Type B pancreatic cell (in vitro differentiated cells): Measurements from ENCODE around the gene PPARGC1A. TPM values are rescaled to one million over a fixed set of nuclear protein-coding genes. Genes with fewer than 3 reads are reported as not detected.

Experiments used
- DNase-seq: peaks from one replicate; pipeline ENCODE4 v3.0.0; 2021; ENCODE audit warnings: mixed read lengths; ENCODE audit not compliant: unreplicated experiment; ENCODE audit errors: extremely low spot score
- H3K27ac Mint-ChIP-seq: 2 replicates; pipeline ENCODE4 v1.8.0; 2021; ENCODE audit warnings: mild to moderate bottlenecking, mixed read lengths
- H3K27me3 Mint-ChIP-seq: 2 replicates; pipeline ENCODE4 v1.8.0; 2021; ENCODE audit warnings: mixed read lengths
- H3K36me3 Mint-ChIP-seq: 2 replicates; pipeline ENCODE4 v1.8.0; 2021; ENCODE audit warnings: mixed read lengths
- H3K4me1 Mint-ChIP-seq: one replicate; pipeline ENCODE4 v1.8.0; 2021; ENCODE audit warnings: mixed read lengths; ENCODE audit not compliant: unreplicated experiment
- H3K4me3 Mint-ChIP-seq: 2 replicates; pipeline ENCODE4 v1.8.0; 2021; ENCODE audit warnings: mild to moderate bottlenecking, mixed read lengths
- H3K9me3 Mint-ChIP-seq: 2 replicates; pipeline ENCODE4 v1.8.0; 2021; ENCODE audit warnings: mixed read lengths
- CTCF ChIP-seq: fragments of 200-600 bp; sonication (generic); conservative IDR thresholded peaks from 2 replicates; pipeline ENCODE4 v1.5.0; 2021; ENCODE audit warnings: antibody characterized with exemption, mild to moderate bottlenecking
- total RNA-seq: library from RNA; stranded (reverse); gene quantifications from 2 replicates; pipeline ENCODE4 v1.2.1, GENCODE V29; 2021; ENCODE audit warnings: low replicate concordance

The PPARGC1A gene
- total RNA-seq, 1 donor from 2014 or later: 39.4 TPM

DNA sequence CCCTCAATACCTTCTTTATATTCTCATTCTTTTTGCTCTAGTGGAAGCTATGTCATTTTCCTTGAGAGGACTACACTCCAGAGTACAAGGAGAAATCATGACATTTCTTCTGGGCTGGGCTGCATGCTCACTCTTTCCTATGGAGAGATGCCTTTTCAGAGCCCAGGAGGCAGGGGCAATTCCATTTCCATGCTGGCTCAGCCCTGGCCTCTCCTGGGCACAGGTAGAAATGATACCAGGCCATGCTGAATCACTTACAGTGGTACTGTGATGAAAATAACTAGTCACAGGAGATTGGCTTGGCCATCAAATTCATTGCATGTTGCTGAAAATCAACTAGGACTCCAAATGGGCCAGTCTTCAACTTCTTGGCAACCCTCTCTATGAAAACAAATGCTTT is 34.0 kb upstream of the PPARGC1A start:
- Mint-ChIP-seq H3K4me3 (no peak overlapping the region), H3K27ac (no peak overlapping the region), H3K27me3 (peaks cover 7% of the 10 kb centered on the region), H3K9me3 (peaks cover 8% of the 10 kb centered on the region), H3K36me3 (no peaks in the 10 kb centered on the region), H3K4me1 (peaks cover 22% of the 10 kb centered on the region)
- DNase-seq: no peak
- no peak for TF ChIP-seq CTCF

DNA sequence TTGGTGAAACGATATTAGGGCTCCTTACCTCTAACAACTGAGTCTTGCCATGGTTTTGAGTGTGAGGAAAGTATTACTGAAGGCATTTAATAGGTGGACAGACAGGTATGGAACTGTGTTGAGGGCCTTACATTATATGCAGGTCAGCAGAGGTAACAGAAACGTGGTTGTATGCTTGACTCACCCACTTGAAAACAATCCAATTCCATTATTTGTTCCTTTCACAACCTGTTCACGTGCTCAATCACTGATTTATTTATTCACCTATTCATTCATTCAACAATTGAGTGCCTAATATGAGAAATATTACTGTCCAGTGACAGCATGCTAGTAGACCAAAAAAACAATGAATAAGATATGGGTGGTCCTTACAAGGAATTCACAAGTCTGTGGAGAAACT is 33.3 kb upstream of the PPARGC1A start:
- Mint-ChIP-seq H3K36me3 (no peaks in the 10 kb centered on the region), H3K27ac (no peak overlapping the region), H3K4me3 (no peak overlapping the region), H3K9me3 (peaks cover 8% of the 10 kb centered on the region), H3K27me3 (peaks cover 7% of the 10 kb centered on the region), H3K4me1 (peaks cover 22% of the 10 kb centered on the region)
- no peak for DNase-seq
- TF ChIP-seq CTCF: no peak

DNA sequence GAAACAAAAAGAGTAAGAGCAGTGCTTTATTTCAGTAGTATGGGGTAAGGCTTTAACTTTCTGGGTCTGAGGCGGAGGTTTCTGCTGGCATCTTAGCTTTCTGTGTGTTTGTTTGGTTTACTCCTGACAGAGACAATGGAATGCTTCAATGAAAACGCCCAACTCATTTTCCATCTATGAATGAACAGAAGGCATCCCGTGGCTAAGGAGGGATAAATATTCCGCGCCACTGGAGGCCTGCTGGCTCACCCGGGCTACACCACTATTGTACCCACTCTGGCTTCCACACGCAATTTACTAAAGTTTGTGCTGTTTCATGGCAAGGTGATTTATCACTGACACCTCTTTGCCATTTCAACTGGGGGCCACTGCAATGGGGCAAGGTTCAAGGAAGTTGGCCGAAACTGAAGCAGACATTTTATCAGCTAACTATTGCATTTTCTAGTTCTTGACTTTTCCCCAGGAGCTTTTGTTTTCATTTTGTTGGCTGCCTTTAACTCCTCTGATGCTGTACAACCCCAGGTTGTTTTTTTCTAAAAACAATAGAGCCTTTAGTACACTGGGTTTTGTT is 32.8 kb upstream of the PPARGC1A start:
- no peak for DNase-seq
- Mint-ChIP-seq H3K9me3 (peaks cover 8% of the 10 kb centered on the region), H3K4me1 (peaks cover 22% of the 10 kb centered on the region), H3K27me3 (peaks cover 7% of the 10 kb centered on the region), H3K27ac (no peak overlapping the region), H3K36me3 (no peaks in the 10 kb centered on the region), H3K4me3 (no peak overlapping the region)
- TF ChIP-seq CTCF: no peak

DNA sequence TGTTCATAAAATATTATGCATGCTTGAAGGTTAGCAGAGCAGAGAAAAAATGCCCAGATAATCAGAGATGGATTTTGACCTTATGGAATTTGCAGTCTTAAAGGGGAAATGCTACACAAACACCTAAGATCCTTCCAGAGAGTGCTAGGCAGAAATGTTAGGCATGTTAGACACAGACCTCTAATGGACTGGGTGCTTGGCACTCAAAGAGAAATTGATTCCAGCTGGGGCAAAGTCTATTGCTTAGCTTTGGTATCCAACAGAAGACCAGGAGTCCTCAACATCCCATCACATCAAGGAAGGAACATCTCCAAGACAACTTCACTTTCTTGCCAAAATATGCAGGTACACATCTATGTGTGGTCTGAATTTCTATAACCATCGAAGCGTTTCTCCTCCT is 32.2 kb upstream of the PPARGC1A start:
- H3K9me3 Mint-ChIP-seq: peaks cover 8% of the 10 kb centered on the region
- DNase-seq: no peak
- no peak overlapping the region for H3K27ac Mint-ChIP-seq
- TF ChIP-seq CTCF: no peak
- no peak overlapping the region for H3K4me3 Mint-ChIP-seq
- H3K36me3 Mint-ChIP-seq: no peaks in the 10 kb centered on the region
- peaks cover 22% of the 10 kb centered on the region for H3K4me1 Mint-ChIP-seq
- peaks cover 7% of the 10 kb centered on the region for H3K27me3 Mint-ChIP-seq

GRCh38 chr4:23921447-23921845 is 31.6 kb upstream of the PPARGC1A start:
- Mint-ChIP-seq H3K36me3 (no peaks in the 10 kb centered on the region), H3K27me3 (peaks cover 5% of the 10 kb centered on the region), H3K27ac (no peak overlapping the region), H3K4me3 (no peak overlapping the region), H3K9me3 (peaks cover 8% of the 10 kb centered on the region), H3K4me1 (peaks cover 22% of the 10 kb centered on the region)
- no peak for TF ChIP-seq CTCF
- no peak for DNase-seq
